Immature natural killer cell (primary cell): ENCODE data around the gene AP1G2. TPM values are rescaled to one million over a fixed set of nuclear protein-coding genes. Genes with fewer than 3 reads are reported as not detected.
"Not testable (repeated sequence)": the region's sequence is repeated elsewhere in the genome, so short reads cannot be mapped to it uniquely, and the experiment has no call there.

Source experiments
- DNase-seq, 3 donors: peaks; one replicate each; pipeline ENCODE4 v3.0.0; 2022; ENCODE audit warnings: mixed read lengths in 1 of 3
- H3K27ac Mint-ChIP-seq, 6 donors: one replicate each; pipeline ENCODE4 v1.8.0; 2020; ENCODE audit warnings: mixed read lengths in 6 of 6, mild to moderate bottlenecking in 5 of 6, inconsistent platforms in 4 of 6, moderate library complexity in 3 of 6
- H3K27me3 Mint-ChIP-seq, 3 donors: one replicate each; pipeline ENCODE4 v1.8.0; 2020 to 2021; ENCODE audit warnings: low read depth in 3 of 3, mild to moderate bottlenecking in 3 of 3, mixed read lengths in 3 of 3, moderate library complexity in 3 of 3, inconsistent platforms in 1 of 3
- H3K36me3 Mint-ChIP-seq, 3 donors: one replicate each; pipeline ENCODE4 v1.8.0; 2020; ENCODE audit warnings: mixed read lengths in 3 of 3, inconsistent platforms in 2 of 3, mild to moderate bottlenecking in 2 of 3
- H3K4me1 Mint-ChIP-seq, 2 donors: one replicate each; pipeline ENCODE4 v1.8.0; 2020; ENCODE audit warnings: inconsistent platforms in 2 of 2, mild to moderate bottlenecking in 2 of 2, mixed read lengths in 2 of 2, moderate library complexity in 1 of 2
- H3K4me3 Mint-ChIP-seq, 5 donors: one replicate each; pipeline ENCODE4 v1.8.0; 2020; ENCODE audit warnings: mild to moderate bottlenecking in 5 of 5, mixed read lengths in 5 of 5, inconsistent platforms in 3 of 5, moderate library complexity in 3 of 5
- H3K9me3 Mint-ChIP-seq, 6 donors: one replicate each; pipeline ENCODE4 v1.8.0; 2020; ENCODE audit warnings: mild to moderate bottlenecking in 6 of 6, mixed read lengths in 6 of 6, inconsistent platforms in 4 of 6, moderate library complexity in 3 of 6
- polyA plus RNA-seq, 3 donors: library from polyadenylated mRNA; unstranded; fragments of 300-500 nt; fragmentation: Illumina TruSeq; gene quantifications; one replicate each; pipeline ENCODE4 v1.2.3, GENCODE V29; 2021

AP1G2 gene
- polyA plus RNA-seq, 3 donors from 2014 or later: 62.9 to 80.7 (median 64.4) TPM

GRCh38 chr14:23584527-23585203 is 17.1 kb upstream of the AP1G2 start:
- DNase-seq, H3K36me3 Mint-ChIP-seq, H3K27ac Mint-ChIP-seq, H3K4me3 Mint-ChIP-seq, H3K9me3 Mint-ChIP-seq, H3K4me1 Mint-ChIP-seq: not testable (repeated sequence)
- peaks cover 1 to 24% (median 3%) of the 10 kb centered on the region in 3 donors for H3K27me3 Mint-ChIP-seq

- DNase-seq, H3K36me3 Mint-ChIP-seq, H3K27ac Mint-ChIP-seq, H3K4me1 Mint-ChIP-seq, H3K9me3 Mint-ChIP-seq, H3K4me3 Mint-ChIP-seq: not testable (repeated sequence)
- peaks cover 1 to 24% (median 3%) of the 10 kb centered on the region in 3 donors for H3K27me3 Mint-ChIP-seq
Measured at GRCh38 chr14:23583761-23584526, 16.4 kb upstream of the AP1G2 start.

GRCh38 chr14:23582906-23583760 is 15.5 kb upstream of the AP1G2 start:
- Mint-ChIP-seq H3K9me3 (peaks cover 0 to 2% (median 0%) of the 10 kb centered on the region in 6 donors), H3K4me1 (no peaks in the 10 kb centered on the region), H3K36me3 (no peaks in the 10 kb centered on the region), H3K4me3 (no peak overlapping the region), H3K27ac (no peak overlapping the region), H3K27me3 (peaks cover 5 to 21% (median 6%) of the 10 kb centered on the region in 3 donors)
- DNase-seq: no peak

GRCh38 chr14:23580948-23581281 is 13.3 kb upstream of the AP1G2 start:
- Mint-ChIP-seq H3K36me3 (no peaks in the 10 kb centered on the region), H3K9me3 (peaks cover 0 to 2% (median 0%) of the 10 kb centered on the region in 6 donors), H3K27ac (no peak overlapping the region), H3K4me1 (peaks cover 6 to 7% of the 10 kb centered on the region in 2 donors), H3K4me3 (no peak overlapping the region), H3K27me3 (peaks cover 12 to 22% (median 12%) of the 10 kb centered on the region in 3 donors)
- no peak for DNase-seq

GRCh38 chr14:23580152-23580926 is 12.7 kb upstream of the AP1G2 start:
- no peak for DNase-seq
- Mint-ChIP-seq H3K4me1 (peaks cover 6 to 8% of the 10 kb centered on the region in 2 donors), H3K9me3 (peaks cover 0 to 2% (median 0%) of the 10 kb centered on the region in 6 donors), H3K4me3 (no peak overlapping the region), H3K27me3 (peaks cover 12 to 19% (median 13%) of the 10 kb centered on the region in 3 donors), H3K36me3 (no peaks in the 10 kb centered on the region), H3K27ac (no peak overlapping the region)

GRCh38 chr14:23579739-23580138 is 12.1 kb upstream of the AP1G2 start:
- Mint-ChIP-seq H3K4me1 (peaks cover 6 to 10% of the 10 kb centered on the region in 2 donors), H3K4me3 (no peak overlapping the region), H3K9me3 (peaks cover 0 to 2% (median 0%) of the 10 kb centered on the region in 6 donors), H3K27me3 (peaks cover 12 to 24% (median 16%) of the 10 kb centered on the region in 3 donors), H3K27ac (no peak overlapping the region), H3K36me3 (no peaks in the 10 kb centered on the region)
- no peak for DNase-seq

- Mint-ChIP-seq H3K36me3 (no peaks in the 10 kb centered on the region), H3K4me1 (peaks cover 6 to 10% of the 10 kb centered on the region in 2 donors), H3K27ac (no peak overlapping the region), H3K9me3 (peaks cover 0 to 2% (median 0%) of the 10 kb centered on the region in 6 donors), H3K27me3 (peaks cover 12 to 25% (median 16%) of the 10 kb centered on the region in 3 donors), H3K4me3 (no peak overlapping the region)
- DNase-seq: no peak
Measured at GRCh38 chr14:23579311-23579630, 11.7 kb upstream of the AP1G2 start.

GRCh38 chr14:23578560-23579310 is 11.1 kb upstream of the AP1G2 start, which contains the start of gene JPH4:
JPH4 (minus strand) TSS chr14:23578790; CDS start chr14:23577453, 1,337 bp downstream.
- peaks cover 12 to 25% (median 19%) of the 10 kb centered on the region in 3 donors for H3K27me3 Mint-ChIP-seq
- peaks cover 6 to 10% of the 10 kb centered on the region in 2 donors for H3K4me1 Mint-ChIP-seq
- H3K4me3 Mint-ChIP-seq: peak within 1 kb of the TSS in 1 of 5 donors; percentile 3
- H3K27ac Mint-ChIP-seq: no peak within 1 kb of the TSS
- peaks cover 0 to 2% (median 0%) of the 10 kb centered on the region in 3 donors for H3K36me3 Mint-ChIP-seq
- H3K9me3 Mint-ChIP-seq: peaks cover 0 to 2% (median 0%) of the 10 kb centered on the region in 6 donors
- no peak for DNase-seq

- peaks cover 0 to 4% (median 0%) of the 10 kb centered on the region in 3 donors for H3K36me3 Mint-ChIP-seq
- peaks cover 0 to 2% (median 0%) of the 10 kb centered on the region in 6 donors for H3K9me3 Mint-ChIP-seq
- peak overlapping the region in 1 of 5 donors; percentile 3 for H3K4me3 Mint-ChIP-seq
Measured at GRCh38 chr14:23577710-23578392, 10.3 kb upstream of the AP1G2 start.

GRCh38 chr14:23577004-23577681 is 9.6 kb upstream of the AP1G2 start:
- no peak overlapping the region for H3K27ac Mint-ChIP-seq

More at GRCh38 chr14:23577710-23578392, 10.3 kb upstream of the AP1G2 start:
- no peak for DNase-seq
- Mint-ChIP-seq H3K27ac (no peak overlapping the region), H3K27me3 (peaks cover 12 to 25% (median 22%) of the 10 kb centered on the region in 3 donors), H3K4me1 (peaks cover 6 to 10% of the 10 kb centered on the region in 2 donors)

GRCh38 chr14:23573384-23574015 is 5.9 kb upstream of the AP1G2 start:
- H3K27ac Mint-ChIP-seq: no peak overlapping the region
- no peak overlapping the region for H3K4me3 Mint-ChIP-seq

More at GRCh38 chr14:23577004-23577681, 9.6 kb upstream of the AP1G2 start:
- peaks cover 0 to 2% (median 0%) of the 10 kb centered on the region in 6 donors for H3K9me3 Mint-ChIP-seq
- peaks cover 0 to 4% (median 0%) of the 10 kb centered on the region in 3 donors for H3K36me3 Mint-ChIP-seq
- DNase-seq: no peak
- peaks cover 12 to 27% (median 20%) of the 10 kb centered on the region in 3 donors for H3K27me3 Mint-ChIP-seq
- peaks cover 6 to 10% of the 10 kb centered on the region in 2 donors for H3K4me1 Mint-ChIP-seq
- H3K4me3 Mint-ChIP-seq: peak overlapping the region in 2 of 5 donors; percentile 51 to 64

More at GRCh38 chr14:23573384-23574015, 5.9 kb upstream of the AP1G2 start:
- peaks cover 0 to 4% (median 0%) of the 10 kb centered on the region in 3 donors for H3K36me3 Mint-ChIP-seq
- H3K4me1 Mint-ChIP-seq: peaks cover 7 to 15% of the 10 kb centered on the region in 2 donors
- no peak for DNase-seq
- peaks cover 8 to 23% (median 19%) of the 10 kb centered on the region in 3 donors for H3K27me3 Mint-ChIP-seq
- H3K9me3 Mint-ChIP-seq: no peaks in the 10 kb centered on the region
